Smooth muscle cell of the brain vasculature (primary cell): ENCODE data around the gene RAPGEF1.

Source experiments
- DNase-seq: peaks from one replicate; pipeline ENCODE4 v3.0.0-alpha.2; 2012; ENCODE audit warnings: low read depth, low spot score

RAPGEF1 gene

DNA sequence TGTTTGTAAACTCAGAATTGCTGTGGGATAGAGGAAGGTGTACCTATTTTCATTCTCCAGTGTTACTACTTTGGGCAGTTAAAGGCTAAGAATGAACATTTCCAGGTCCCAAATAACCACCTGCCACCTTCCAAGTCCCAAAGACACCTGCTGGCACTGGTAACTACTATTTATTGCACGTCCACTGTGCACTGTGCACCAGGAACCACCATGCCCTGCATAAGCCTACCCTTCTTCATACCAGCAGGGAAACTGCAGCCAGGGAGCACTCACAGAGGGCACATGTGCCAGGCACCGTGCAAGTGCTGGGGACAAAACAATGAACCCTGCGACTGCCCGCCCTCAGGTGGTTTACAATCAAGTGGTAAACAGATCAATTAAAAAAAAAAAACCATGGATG, 34.9 kb downstream of the RAPGEF1 start:
- no peak for DNase-seq

DNA sequence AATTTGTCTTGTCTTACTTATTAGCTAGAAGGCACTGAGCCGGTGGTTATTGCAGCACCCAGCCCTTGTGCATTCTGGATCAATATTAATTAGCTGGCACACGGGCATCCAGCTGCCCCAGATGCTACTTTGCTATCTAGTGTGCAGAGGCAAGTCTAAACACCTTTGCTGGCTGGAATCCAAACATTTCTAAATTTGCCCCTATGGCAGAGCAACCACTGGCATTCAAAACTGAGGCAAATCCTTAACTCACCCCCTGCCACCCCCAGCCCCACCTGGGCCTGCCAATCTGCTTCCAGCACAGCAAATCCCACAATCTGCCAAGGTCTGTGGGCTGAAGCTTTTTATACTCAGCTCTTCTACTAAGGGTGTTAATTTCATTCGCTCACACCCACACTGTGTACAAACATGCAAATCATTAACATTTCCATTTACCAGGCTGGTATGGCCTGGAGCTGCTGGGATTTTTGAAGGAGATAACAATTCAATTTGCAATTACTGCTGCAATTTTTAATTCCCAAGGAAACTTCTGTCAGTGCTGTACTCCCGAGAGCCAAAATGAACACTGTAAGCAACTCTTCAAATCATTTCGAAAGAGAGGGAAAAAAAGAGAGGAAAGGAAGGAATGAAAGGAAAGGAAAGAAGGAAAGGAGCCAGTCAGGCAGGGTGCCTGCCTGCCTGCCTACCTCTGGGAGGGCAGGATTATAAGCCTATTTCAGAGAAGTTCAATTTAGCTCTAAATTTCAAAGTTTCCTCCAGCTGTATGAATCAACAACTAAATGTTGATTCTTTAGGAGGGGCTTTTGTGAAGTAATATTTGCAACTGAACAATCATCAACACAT, 35.5 kb downstream of the RAPGEF1 start:
- no peak for DNase-seq

DNA sequence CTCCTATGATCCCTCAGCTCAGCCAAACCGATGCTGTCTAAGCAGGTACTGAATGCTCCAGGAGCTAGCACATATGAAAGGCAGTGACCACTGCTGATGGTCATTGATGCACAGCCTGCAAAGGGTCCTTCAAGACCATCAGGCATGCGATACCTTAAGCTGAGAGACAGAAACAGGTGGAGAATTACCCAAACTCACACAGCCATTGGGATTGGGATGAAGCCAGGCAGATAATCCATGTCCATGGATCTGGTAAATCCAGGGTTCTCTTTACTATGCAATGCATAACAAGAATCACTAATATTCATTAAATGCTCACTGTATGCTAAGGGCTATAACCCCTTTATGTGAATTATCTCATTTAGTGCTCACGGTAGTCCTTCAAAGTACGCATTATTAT, 36.2 kb downstream of the RAPGEF1 start:
- no peak for DNase-seq

DNA sequence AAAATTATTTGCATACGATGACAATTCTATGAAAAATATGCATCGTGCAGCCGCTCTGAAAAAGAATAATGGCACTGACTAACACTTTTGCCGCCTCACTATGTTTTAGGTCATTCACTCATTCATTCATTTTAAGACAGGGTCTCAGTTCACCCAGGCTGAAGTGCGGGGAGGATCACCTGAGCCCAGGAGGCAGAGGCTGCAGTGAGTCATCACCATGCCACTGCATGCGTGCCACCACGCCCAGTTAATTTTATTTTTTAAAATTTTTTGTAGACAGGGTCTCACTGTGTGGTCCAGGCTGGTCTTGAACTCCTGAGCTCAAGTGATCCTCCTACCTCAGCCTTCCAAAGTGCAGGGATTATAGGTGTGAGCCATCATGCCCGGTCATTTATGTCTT, 37.0 kb downstream of the RAPGEF1 start:
- no peak for DNase-seq

DNA sequence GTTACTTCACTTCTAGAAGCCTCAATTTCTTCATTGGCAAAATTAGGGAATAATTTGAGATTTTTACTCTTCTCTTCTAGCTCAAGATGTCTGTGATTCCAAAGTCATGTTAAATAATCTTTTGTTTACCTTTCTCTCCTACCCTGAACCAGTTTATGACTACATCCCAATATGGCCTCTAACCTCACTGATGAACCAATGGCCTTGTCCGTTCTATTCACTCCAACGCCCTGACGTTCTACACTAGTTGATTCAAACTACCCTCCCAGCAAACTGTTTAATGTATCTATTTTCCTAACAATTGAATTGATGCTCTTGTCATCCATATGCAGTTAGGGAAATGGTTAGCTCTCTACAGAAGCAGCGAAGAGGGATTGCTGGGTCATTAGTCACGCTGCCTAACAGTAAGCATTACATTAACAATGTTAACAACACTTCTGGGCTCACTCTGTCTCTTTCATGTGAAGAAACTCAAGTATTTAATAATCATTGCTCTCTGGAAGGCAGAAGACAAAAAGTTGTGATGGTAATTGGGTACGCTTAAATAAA, 38.0 kb downstream of the RAPGEF1 start:
- no peak for DNase-seq

DNA sequence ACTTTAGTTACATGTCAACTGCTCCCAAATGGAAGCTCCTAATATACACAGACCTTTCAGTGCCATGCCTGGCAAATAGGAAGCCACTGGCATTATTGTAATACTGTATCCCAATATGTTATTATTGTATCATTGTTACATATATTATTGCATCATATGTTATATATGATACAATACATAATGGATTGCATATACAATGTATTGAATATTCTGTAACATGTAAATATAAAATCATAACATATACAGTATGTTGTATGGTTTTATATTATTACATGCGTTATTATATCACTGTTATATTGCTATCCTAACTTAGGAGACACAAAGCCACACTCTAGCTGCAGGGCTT, 38.5 kb downstream of the RAPGEF1 start:
- no peak for DNase-seq

DNA sequence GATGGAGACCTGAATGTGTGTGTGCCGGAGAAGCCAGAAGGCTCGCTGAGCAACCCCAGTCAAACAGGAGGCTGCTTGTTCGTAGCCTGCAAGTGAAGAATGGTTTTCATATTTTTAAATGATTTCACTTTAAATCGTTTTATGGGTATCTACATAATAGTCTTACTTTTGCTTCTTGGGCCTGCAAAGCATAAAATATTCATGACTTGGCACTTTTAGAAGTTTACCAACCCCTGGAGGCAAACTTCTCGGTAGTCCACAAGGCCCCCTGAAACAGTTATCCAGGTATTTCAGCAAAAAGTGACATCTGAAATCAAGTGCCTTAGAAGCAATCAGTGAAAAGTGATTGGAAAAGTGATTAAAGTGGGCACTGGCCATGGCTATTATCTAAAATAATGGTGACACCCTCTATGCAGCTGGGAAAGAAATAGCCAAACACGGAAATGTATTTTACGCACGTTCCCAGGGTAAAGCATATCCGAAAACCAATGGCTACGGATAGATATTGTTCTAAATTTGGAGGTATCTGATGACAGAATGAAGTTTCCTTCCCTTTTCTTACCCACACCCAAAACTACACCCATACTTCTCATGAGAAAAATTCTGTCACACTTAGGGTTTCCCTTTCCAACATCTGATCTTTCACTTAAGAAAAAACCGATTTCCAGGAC, 39.0 kb downstream of the RAPGEF1 start:
- DNase-seq: no peak

DNA sequence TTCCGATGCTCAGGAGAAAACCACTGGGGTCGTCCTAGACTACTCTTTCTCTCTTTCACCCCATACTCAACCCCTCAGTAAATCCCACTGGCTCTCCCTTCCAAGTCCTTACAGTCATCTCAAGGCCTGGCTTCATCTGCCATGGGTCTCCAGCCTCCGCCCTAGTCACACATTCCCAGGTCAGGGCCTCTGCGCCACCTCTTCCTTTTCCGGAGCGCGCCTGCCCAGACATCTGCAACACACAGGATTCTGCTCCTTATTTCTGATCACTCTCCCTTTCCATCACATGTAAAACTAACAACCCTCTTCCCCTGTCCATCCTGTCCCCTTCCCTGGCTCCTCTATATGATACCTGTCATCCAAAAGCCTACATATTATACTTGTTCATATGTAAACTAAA, 39.8 kb downstream of the RAPGEF1 start:
- no peak for DNase-seq

DNA sequence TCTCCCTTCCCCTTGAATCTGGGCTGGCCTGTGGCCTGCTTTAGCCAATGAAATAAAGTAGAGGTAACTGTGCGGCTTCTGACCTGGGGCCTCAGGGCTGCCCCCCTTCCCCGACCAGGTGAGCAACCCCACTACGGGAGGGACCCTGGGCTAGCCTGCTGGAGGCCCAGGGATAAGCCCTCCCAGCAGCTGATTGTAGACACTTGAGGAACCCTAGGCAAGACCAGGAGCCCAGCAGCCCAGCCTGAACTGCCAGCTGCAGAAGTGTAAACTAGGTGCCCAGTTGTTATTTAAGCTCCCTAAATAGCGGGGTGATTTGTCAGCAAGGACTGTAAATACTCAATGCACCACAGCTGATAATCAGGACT, 41.3 kb downstream of the RAPGEF1 start:
- DNase-seq: no peak

DNA sequence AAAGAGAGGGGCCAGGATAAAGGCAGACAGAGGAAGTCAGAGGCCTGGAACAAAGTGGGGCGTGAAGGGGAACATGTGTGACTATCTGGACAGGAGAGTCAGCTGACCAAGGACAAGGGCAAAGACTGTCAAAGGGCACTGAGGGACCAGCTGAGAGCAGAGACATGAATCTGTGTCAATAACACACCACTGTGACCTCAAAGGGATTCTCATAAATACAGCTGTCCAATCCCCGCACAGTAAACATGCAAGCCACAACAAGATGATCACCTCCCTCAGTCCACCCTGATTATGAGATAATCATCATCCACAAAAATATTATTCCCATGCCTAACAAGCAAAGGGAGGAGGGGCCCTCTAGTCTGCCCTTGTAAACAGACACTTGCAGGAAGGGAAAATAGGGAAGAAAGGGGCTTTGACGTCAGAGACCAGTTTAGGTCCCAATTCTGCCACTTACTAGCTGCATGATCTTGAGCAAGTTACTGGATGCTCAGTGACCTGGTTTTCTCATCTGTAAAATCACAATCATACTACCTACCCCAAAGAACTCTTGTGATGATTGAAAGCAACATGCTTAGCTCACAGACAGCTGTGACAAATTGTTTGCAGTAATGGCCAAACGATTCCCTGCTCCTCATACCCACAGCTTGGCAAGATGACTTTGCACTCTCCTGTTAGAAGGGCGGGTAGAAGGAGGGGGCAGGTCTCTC, 41.8 kb downstream of the RAPGEF1 start:
- DNase-seq: no peak

DNA sequence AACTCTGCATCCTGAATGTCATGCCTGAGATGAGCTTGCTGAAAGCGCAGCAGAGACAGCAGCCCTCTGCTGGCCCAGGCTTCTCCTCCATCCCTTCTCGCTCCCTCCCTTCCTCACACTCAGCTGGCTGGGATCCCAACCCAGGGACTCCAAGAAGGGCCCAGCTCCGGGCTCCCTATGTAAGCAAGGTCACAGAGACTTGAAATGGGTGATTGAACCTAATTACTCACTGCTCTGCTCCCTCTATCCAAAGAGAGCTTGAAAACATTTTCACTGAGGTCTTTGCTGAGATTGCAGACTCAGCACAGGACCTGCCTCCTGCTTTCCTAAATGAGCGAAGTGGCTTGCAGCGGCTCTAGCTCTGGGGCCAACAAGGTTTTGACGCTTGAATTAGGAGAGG, 42.8 kb downstream of the RAPGEF1 start:
- DNase-seq: peak; percentile 36

DNA sequence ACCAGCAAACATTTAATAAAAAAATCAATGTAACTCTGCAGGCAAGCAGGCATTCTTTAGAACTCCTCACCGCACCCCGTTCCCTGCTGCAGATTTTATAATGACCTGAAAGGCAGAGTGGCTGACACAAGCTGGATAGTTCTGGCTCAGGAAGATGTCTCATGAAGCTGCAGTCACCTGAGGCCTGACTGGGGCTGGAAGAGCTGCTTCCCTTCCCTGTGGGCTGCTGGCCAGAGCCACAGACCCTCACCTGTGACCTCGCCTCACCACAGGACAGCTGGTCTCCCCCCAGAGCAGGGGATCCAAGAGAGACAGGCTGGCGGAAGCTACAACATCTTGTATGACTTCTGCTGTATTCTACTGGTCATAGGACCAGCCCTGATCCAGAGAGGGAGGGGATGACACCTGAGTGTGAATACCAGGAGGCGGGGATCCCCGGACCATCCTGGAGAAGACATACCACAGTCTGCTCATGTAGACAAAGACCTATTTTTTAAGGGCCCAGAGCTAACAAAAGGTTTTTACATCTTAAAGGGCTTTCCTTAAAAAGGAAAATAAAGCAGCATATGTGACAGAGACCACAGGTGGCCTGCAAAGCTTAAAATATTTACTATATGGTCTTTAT, 43.9 kb downstream of the RAPGEF1 start:
- DNase-seq: no peak

DNA sequence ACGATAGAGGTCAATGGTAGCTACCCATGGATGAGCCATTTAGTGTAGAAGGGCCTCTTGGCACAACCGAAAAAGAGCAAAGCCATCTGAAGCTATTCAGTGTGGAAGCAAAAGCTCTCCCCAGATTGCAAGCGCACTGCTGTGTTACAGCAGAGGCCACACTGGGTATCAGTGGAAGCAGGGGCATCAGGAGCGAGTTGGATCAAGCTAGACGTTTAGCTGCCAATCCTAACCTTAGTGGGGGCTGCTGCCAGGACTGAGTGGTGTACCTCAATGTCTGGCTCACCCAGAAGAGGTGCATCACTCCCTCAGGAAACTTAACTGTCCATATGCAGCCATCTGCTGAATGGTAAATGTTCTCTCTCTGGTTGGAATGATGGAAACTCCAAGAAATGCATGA, 44.5 kb downstream of the RAPGEF1 start:
- DNase-seq: no peak

DNA sequence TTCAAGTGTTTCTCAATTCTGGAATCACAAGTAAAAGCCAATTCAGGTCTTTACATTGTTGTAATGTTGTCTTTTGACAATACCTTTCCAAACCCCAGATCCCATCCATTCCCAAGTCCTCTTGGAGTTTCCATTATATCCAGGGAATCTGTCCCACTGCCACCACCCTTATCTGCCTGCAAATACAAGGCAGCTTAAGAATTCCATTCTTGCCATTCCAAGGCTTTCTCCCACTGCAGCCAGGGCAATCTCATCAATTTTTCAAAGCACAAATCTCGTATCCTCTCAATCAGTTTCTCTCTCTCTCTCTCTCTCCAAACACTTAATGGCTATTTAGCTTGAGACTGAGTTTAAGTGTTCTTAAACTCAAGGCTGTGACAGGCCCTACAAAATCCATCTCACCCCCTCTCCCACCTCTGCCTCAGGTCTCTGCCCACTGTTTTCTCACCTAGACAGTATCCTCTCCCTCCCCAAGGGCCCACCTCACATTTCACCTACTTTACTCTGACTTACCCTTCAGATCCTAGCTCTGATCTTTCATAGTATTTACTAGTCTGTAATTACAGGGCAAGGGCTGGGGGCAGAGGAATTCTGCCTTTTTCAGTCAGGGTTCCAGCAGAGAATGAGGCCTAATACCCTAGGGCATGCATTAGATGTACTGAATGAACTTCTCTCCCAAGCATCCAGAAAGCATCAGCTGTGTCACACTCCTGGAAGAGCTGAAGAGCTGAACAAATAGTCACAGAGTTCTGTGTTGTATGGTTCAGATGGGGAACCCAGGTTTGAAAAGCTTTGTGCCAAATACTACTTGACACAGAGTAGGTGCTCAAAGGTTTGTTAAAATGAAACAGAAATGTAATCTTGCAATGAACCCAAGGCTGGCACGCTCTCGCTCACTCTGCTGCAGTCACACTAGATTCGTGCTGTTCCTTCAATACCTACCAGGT, 46.0 kb downstream of the RAPGEF1 start:
- DNase-seq: no peak

DNA sequence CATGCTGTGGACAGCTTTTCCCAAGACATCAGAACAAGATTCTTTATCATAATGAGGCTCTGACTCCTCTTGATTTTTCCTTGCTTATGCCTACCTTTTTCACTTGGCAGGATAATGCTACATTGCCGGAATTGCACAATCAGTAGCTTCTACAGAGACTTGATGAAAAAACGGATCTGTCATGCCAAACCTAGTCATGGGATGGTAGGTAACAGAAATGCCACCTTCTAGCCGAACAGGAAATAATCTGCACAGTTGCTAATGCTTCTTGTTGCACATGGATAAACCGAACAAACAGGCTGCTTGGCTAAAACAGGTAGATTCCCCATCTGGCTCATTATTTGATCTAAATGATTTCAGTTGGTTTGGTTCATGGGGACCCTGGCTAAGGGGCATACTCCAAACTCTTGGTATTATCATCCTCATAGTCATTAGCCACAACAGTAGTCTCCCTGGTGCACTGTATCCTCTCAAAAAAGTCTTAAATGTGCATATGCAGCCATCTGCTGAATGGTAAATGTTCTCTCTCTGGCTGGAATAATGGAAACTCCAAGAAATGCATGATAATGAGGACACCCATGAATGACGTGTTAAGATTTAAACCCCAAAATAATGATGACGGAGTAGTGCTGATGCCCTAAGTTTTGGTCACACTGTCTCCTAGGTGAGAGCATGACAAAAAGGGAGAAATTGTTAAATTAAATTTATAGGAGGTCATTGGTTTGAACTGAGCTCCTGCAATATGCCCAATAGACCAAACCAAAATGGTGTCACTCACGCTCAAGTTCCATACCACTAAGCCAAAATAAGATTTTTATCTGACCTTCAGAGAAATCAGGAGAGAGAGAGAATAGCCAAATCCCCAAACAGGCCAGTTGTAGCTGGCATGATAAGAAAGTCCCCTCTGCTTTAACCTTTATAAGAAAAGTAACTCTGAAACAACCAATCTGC, 47.0 kb downstream of the RAPGEF1 start:
- no peak for DNase-seq

DNA sequence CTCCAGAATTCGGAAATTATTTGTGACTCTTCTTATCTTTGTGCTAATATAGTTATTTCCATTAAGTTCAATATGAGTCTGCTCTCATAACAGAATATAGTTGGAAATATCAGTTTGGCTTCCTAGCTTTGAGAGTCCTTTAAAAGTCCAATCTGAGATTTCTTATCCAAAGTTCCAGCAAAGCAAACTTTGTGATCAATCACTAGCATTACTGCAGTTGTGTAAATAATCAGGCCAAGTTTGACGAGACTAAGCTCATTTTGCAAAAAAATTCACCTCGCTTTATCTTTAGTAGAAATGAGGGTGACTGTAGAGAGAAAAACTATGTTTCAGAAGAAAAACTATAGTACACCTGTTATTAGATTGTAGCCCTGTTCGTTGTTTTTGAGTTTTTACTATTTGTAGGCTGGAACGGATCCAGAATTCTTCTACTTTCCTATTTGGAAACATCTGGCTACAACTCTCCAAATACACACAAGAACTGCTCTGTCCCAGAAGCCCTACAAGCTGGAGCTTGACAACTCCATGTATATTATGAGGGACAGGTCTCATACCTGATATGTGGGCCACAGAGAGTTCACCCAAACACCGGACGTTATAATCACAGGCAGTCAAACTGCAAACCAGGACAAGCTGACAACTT, 47.8 kb downstream of the RAPGEF1 start:
- DNase-seq: no peak

DNA sequence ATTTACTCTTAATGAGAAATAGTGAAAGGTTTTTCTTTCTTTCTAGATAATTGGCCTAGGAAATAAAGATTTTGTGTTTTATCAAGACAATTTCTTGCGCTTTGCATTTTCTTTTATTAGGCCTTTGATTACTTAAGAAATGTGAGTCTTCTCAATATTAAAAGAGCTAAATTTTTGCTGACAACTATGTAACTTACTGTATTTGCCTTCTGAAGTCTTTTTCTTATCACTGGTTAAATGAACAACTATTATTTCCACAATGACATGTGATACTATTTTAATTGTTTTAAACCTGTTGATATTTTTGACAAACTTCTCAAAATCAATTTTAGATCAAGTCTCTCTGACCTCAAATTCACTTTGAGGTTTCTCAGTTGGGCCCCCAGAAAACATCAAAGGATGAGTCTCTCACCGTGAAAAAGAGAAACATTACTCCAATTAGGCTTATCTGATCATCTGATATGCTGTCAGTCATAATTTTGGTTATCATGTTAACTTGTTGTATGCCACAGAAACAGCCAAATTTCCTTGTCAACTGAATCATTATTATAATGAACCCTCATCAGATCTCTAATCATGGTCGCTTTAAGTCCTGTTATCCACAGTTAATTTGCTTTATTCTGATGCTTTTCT, 48.8 kb downstream of the RAPGEF1 start:
- DNase-seq: no peak

DNA sequence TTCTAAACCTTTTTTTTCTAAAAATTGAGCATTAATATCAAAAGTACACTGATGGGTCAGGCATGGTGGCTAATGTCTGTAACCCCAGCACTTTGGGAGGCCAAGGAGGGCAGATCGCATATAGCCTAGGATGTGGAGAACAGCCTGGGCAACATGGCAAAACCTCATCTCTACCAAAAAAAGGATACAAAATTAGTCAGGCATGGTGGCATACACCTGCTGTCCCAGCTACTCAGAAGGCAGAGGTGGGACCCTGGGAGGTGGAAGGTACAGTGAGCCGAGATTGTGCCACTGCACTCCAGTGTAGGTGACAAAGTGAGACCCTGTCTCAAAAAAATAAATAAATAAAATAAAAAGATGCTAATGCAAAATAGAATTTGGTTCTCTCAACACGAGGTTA, 49.4 kb downstream of the RAPGEF1 start:
- DNase-seq: no peak

DNA sequence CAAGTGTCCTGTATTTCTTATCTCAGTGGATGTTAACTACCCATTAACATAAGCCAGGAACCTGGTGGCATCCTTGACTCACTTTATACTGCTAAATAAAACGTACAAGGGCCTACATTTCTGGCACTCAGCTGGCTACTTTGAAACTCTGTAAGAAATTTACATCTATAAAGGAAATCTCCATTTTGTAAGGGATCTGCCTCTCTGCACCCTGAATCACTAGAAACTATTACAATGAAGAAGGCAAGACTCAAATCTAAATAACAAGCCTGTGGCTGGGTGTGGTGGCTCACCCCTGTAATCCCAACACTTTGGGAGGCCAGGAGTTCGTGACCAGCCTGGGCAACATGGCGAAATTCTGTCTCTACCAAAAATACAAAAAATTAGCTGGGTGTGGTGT, 51.5 kb downstream of the RAPGEF1 start:
- no peak for DNase-seq
